GM18873 (cell line): ENCODE results near the gene CNR2.
"Not testable (repeated sequence)": the region's sequence is repeated elsewhere in the genome, so short reads cannot be mapped to it uniquely, and the experiment has no call there.

Source experiments
- ATAC-seq: cut with Tn5 transposase; IDR thresholded peaks from one replicate; pipeline ENCODE4 v1.9.1; 2021; ENCODE audit warnings: mild to moderate bottlenecking, moderate library complexity, moderate number of reproducible peaks; ENCODE audit not compliant: unreplicated experiment, low FRiP score

CNR2 gene

GRCh38 chr1:23913212-23913880 is at the start of gene CNR2:
Gene CNR2, minus strand, starts transcription at chr1:23913362. Its CDS starts 37,745 bp downstream, at chr1:23875617.
- ATAC-seq: no peak

GRCh38 chr1:23960291-23961020 is 47.3 kb upstream of the CNR2 start:
- ATAC-seq: no peak

GRCh38 chr1:23959461-23960290 is 46.5 kb upstream of the CNR2 start, which contains the start of gene PNRC2:
Gene PNRC2, plus strand, starts transcription at chr1:23959828. Its CDS starts 1,630 bp downstream, at chr1:23961458.
- peak; percentile 70 for ATAC-seq

- peak; percentile 47 for ATAC-seq
These were observed 45.8 kb upstream of the CNR2 start for GRCh38 chr1:23958810-23959460.

DNA sequence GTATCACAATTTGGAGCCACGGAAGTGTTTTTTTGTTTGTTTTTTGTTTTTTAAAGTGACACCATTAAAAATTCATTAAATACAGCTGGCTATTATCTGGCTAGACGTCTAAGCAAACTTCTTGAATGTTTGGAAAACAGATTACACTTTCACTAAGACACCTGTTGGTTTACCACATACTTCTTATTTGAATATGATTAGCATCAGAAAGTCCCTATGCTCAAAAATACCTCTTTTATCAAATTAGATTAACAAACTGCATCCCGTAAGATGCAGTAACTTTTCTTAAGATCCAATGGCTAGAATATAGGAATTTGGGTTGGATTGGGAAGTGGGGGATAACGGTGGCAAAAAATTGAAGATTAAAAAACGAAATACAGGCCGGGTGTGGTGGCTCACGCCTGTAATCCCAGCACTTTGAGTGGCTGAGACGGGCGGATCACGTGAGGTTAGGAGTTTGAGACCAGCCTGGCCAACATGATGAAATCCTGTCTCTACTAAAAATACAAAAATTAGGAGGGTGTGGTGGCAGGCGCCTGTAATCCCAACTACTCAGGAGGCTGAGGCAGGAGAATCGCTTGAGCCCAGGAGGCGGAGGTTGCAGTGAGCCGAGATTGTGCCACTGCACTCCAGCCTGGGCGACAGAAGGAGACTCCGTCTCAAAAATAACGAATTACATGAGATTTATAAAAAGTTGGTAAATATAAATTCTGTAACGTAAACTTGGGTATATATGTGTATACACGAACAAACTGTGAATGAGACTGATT is 45.1 kb upstream of the CNR2 start:
- not testable (repeated sequence) for ATAC-seq

DNA sequence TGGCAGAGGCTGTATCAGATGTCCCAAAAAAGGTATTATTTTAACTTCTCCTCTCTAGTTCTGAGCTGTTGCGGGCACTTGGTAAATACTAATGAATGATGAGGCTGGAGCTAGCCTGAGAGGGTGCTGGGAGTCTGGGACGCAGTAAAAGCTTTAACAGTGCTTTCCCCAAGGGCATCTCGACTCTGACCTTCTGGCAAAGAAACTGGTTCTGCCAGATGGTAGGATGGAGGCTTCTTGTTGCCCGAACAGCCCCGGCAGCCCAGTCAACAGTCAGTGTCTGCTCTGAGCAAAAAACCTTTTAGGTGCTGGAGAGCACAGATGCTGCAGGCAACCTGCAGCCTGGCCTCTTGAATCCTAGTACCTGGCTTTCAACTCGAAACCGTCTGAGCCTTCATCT is 43.9 kb upstream of the CNR2 start:
- ATAC-seq: no peak

- no peak for ATAC-seq
These were observed 39.9 kb upstream of the CNR2 start for GRCh38 chr1:23953020-23953419.

DNA sequence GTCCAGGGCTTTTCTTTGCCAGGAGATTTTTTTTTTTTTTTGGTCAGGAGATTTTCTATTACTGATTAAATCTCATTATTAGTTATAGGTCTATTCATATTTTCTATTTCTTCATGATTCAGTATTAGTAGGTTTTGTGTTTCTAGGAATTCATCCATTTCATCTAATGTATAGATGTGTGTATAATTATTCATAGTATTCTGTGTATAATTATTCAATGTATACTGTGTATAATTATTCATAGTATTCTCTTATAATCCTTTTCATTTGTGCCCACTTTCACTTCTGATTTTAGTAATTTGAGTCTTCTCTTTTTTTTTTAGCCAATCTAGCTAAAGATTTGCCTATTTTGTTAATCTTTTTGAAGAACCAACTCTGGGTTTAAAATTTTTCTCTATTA is 34.2 kb upstream of the CNR2 start:
- ATAC-seq: no peak

DNA sequence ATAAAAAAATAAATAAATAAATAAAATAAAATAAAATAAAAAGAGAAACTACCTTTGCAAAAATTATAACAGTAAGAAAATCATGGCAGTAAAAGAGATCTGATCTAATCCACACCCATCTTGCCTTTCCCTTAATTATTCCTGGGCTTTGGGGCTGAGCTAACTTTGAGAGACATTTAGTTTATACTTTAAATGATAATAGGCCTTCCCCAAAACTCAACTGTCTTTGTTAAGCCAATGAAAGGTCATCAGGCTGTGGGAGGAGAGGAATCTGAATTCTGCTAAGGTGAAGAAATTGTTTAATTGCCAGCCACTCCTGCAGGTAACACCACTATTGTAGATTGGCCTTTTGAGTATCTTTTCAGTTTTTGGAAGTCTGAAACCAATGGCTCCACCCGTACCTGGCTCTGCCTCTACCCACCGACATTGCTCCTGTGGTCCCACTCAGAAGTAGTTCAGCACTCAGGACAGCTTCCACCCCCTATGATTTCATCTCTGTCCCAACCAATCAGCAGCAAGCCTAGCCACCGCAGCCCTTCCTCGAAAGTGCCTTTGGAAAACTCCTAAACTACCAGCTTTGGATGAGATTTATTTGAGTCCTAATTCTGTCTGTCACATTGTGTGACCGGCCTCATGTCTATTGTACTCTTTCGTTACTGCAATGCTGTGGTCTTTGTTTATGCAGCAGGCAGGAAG is 23.5 kb upstream of the CNR2 start:
- ATAC-seq: no peak

DNA sequence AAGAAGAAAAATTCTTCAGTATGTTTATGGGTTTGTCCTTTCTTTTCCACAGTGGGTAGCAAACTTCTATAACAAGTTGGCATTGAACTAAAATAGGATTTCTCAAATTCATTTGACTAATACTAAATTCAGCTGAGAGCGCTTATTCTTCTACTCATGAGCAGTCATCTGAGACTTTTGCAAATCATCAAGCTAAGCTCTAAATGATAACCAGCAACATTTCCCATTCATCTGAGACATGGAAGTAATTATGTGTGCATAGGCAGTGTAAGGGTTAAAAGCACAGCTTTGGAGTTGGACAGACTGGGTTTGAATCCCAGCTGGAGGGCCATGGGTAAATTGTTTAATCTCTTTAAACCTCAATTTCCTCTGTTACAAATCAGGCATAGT is 18.3 kb upstream of the CNR2 start:
- no peak for ATAC-seq

GRCh38 chr1:23930861-23931490 is 17.8 kb upstream of the CNR2 start:
- ATAC-seq: no peak

- no peak for ATAC-seq
These were observed 17.1 kb upstream of the CNR2 start for GRCh38 chr1:23930270-23930669.

- no peak for ATAC-seq
These were observed 15.6 kb upstream of the CNR2 start for GRCh38 chr1:23928789-23929188.

- ATAC-seq: no peak
These were observed 13.9 kb upstream of the CNR2 start for GRCh38 chr1:23927097-23927496.

- no peak for ATAC-seq
These were observed 12.1 kb upstream of the CNR2 start for GRCh38 chr1:23925279-23925678.

DNA sequence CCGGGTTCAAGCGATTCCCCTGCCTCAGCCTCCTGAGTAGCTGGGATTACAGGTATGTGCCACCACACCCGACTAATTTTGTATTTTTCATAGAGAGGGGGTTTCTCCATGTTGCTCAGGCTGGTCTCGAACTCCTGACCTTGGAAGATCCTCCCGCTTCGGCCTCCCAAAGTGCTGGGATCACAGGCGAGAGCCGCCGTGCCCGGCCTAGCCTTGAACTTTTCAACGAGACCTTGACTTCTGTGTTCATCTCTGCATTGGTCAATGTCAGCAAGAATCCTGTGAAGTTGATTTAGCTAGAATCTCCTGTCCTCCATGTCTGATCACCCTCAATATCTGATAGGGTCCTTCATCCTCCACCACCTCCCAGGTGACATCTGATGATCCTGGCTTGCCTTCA is 11.4 kb upstream of the CNR2 start:
- ATAC-seq: no peak

- no peak for ATAC-seq
These were observed 10.7 kb upstream of the CNR2 start for GRCh38 chr1:23923592-23924499.
